ENCODE results near the gene MRTFB. TPM values are rescaled to one million over a fixed set of nuclear protein-coding genes. Genes with fewer than 3 reads are reported as not detected.
A peak's percentile ranks its signal among the peaks of the same experiment; 100 is the strongest.

Gene MRTFB
- total and polyA plus RNA-seq, 2 of the 13 experiments (the other 11 are each of a cell fraction or from before 2014, with no cell fraction given), result 11.4 to 14.0 TPM

DNA sequence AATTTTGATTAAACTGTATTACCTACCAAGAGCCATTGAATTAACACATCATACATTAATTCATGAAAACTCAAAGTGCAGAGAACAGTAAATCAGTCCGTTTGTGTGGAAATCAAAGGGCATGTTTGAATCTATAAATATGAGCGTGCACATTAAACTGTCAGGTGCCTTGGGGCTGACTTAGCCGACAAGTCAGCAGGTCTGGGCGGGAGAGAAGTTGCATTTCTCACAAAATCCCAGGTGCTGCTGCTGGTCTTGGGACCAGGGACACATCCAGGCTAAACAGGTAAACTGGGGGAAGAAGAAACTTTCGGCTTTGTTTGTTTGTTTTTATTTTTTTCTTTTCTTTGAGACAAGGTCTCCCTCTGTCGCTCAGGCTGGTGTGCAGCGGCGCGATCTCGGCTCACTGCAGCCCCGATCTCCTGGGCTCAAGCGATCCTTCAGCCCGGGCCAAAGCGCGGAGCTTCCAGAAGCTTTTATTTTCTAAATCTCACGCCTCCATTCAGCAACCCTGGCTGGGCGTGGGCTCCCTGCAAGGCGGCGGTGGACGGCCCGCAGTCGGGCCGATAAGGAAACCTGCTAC lies 213.9 kb downstream of the MRTFB start:
- in situ Hi-C loops (cut with HindIII; ENCODE audit: extremely low pct_ligation_motif_present, low pct_unique_long_range_greater_than_20kb) (loop anchor here (5.0 kb wide), 1 partner anchor 363 kb away; the partner anchor contains the start of gene ERCC4), intact Hi-C loops (cut with micrococcal nuclease; ENCODE audit: unreplicated experiment) (loop anchor here (2.0 to 10.0 kb wide), 4 partner anchors 16 to 362 kb away; partner anchors contain the start of gene MRTFB)
- 1% methylated on average over 23 of the region's 23 CpGs for WGBS (ENCODE audit: low lambda C conversion rate)
- POLR2A ChIA-PET, result interaction anchor here (0.7 to 2.5 kb wide), 15 partner anchors 11 to 365 kb away, joined by 3 to 16 read pairs (median 6); partner anchors contain the start of gene ERCC4
- BruUV-seq (replicated peaks), result no TSS peak
- FAIRE-seq (peak; percentile 69), ATAC-seq (peak; percentile 72), DNase-seq (ENCODE audit: low spot score) (peak; percentile 65)
- Histone ChIP-seq H3K4me3 (replicated peaks in 1 of 3; ENCODE audit: insufficient read depth in 1 of 3, low read depth in 2 of 3, low read length in 3 of 3) (peak overlapping the region; percentile 77 to 94 (median 89)), H3K4me2 (ENCODE audit: low read depth, low read length) (peak overlapping the region; percentile 84), H3K27me3 (ENCODE audit: control insufficient read depth in 1 of 2, insufficient read depth in 2 of 2, low read length in 2 of 2) (no peaks in the 10 kb centered on the region; a peak in 1 of 5 replicates), H3K9me3 (ENCODE audit: low read length) (peaks cover 15% of the 10 kb centered on the region), H3K27ac (ENCODE audit: extremely low read length, insufficient read depth, low read length) (peak overlapping the region; percentile 35), H3K36me3 (replicated peaks in 1 of 2; ENCODE audit: control insufficient read depth in 1 of 2, insufficient read depth in 2 of 2, low read length in 2 of 2) (no peaks in the 10 kb centered on the region), H3K79me2 (ENCODE audit: insufficient read depth, low read length) (no peaks in the 10 kb centered on the region), H4K20me1 (ENCODE audit: insufficient read depth, low read length) (no peaks in the 10 kb centered on the region), H2AFZ (ENCODE audit: low read length) (peak overlapping the region; percentile 33), H3K4me1 (ENCODE audit: insufficient read depth, low read length) (peaks cover 43% of the 10 kb centered on the region), H3K9ac (ENCODE audit: insufficient read depth, low read depth, low read length) (peak overlapping the region; percentile 59)
- CTCF ChIA-PET (ENCODE audit: low intra/inter-chr PET ratio, low total read pairs), result interaction anchor here (0.7 to 1.2 kb wide), 4 partner anchors 35 to 362 kb away, joined by 3 to 8 read pairs (median 3); no protein-coding TSS in a partner anchor
- TF ChIP-seq, protein P1, sequence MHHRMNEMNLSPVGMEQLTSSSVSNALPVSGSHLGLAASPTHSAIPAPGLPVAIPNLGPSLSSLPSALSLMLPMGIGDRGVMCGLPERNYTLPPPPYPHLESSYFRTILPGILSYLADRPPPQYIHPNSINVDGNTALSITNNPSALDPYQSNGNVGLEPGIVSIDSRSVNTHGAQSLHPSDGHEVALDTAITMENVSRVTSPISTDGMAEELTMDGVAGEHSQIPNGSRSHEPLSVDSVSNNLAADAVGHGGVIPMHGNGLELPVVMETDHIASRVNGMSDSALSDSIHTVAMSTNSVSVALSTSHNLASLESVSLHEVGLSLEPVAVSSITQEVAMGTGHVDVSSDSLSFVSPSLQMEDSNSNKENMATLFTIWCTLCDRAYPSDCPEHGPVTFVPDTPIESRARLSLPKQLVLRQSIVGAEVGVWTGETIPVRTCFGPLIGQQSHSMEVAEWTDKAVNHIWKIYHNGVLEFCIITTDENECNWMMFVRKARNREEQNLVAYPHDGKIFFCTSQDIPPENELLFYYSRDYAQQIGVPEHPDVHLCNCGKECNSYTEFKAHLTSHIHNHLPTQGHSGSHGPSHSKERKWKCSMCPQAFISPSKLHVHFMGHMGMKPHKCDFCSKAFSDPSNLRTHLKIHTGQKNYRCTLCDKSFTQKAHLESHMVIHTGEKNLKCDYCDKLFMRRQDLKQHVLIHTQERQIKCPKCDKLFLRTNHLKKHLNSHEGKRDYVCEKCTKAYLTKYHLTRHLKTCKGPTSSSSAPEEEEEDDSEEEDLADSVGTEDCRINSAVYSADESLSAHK (CRISPR knock-in tag; IDR thresholded peaks at IDR 0.05; ENCODE audit: borderline replicate concordance), result 0 out of 2 replicates have a peak, but pooled peaks have one; percentile 14
- no peak for TF ChIP-seq ZNF660 (CRISPR knock-in tag; IDR thresholded peaks at IDR 0.05; ENCODE audit: borderline replicate concordance, low read depth)
- TF ChIP-seq FOSL2 (CRISPR knock-in tag; IDR thresholded peaks at IDR 0.05), result peak; percentile 40; the same call in 1 of the 2 replicates
- TF ChIP-seq TCF12 (IDR thresholded peaks at IDR 0.05), result no peak
- TF ChIP-seq TCF12 (CRISPR knock-in tag; IDR thresholded peaks at IDR 0.05), result no peak
- no peak for TF ChIP-seq SMAD9 (CRISPR knock-in tag; IDR thresholded peaks at IDR 0.05)
- TF ChIP-seq, protein P2, sequence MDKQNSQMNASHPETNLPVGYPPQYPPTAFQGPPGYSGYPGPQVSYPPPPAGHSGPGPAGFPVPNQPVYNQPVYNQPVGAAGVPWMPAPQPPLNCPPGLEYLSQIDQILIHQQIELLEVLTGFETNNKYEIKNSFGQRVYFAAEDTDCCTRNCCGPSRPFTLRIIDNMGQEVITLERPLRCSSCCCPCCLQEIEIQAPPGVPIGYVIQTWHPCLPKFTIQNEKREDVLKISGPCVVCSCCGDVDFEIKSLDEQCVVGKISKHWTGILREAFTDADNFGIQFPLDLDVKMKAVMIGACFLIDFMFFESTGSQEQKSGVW (CRISPR knock-in tag; IDR thresholded peaks at IDR 0.05; ENCODE audit: borderline replicate concordance), result no peak
- TF ChIP-seq ZMYM4 (CRISPR knock-in tag; IDR thresholded peaks at IDR 0.05), result no peak
- TF ChIP-seq PTBP1 (IDR thresholded peaks at IDR 0.05; ENCODE audit: low read depth, low read length, poor library complexity, severe bottlenecking), result no peak
- no peak for TF ChIP-seq RFXAP (CRISPR knock-in tag; IDR thresholded peaks at IDR 0.05; ENCODE audit: borderline replicate concordance)
- peak; percentile 56; the same call in 1 of the 2 replicates for TF ChIP-seq ZNF891 (CRISPR knock-in tag; IDR thresholded peaks at IDR 0.05)
- TF ChIP-seq ZNF7 (CRISPR knock-in tag; IDR thresholded peaks at IDR 0.05), result peak; percentile 91
- TF ChIP-seq, protein P3, sequence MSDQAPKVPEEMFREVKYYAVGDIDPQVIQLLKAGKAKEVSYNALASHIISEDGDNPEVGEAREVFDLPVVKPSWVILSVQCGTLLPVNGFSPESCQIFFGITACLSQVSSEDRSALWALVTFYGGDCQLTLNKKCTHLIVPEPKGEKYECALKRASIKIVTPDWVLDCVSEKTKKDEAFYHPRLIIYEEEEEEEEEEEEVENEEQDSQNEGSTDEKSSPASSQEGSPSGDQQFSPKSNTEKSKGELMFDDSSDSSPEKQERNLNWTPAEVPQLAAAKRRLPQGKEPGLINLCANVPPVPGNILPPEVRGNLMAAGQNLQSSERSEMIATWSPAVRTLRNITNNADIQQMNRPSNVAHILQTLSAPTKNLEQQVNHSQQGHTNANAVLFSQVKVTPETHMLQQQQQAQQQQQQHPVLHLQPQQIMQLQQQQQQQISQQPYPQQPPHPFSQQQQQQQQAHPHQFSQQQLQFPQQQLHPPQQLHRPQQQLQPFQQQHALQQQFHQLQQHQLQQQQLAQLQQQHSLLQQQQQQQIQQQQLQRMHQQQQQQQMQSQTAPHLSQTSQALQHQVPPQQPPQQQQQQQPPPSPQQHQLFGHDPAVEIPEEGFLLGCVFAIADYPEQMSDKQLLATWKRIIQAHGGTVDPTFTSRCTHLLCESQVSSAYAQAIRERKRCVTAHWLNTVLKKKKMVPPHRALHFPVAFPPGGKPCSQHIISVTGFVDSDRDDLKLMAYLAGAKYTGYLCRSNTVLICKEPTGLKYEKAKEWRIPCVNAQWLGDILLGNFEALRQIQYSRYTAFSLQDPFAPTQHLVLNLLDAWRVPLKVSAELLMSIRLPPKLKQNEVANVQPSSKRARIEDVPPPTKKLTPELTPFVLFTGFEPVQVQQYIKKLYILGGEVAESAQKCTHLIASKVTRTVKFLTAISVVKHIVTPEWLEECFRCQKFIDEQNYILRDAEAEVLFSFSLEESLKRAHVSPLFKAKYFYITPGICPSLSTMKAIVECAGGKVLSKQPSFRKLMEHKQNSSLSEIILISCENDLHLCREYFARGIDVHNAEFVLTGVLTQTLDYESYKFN (CRISPR knock-in tag; conservative IDR thresholded peaks at IDR 0.05), result no peak
- TF ChIP-seq SMC3 (IDR thresholded peaks at IDR 0.05; ENCODE audit: low read length), result 0 out of 2 replicates have a peak, but pooled peaks have one; percentile 3
- TF ChIP-seq, protein P4, sequence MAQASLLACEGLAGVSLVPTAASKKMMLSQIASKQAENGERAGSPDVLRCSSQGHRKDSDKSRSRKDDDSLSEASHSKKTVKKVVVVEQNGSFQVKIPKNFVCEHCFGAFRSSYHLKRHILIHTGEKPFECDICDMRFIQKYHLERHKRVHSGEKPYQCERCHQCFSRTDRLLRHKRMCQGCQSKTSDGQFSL (CRISPR knock-in tag; IDR thresholded peaks at IDR 0.05), result no peak
- TF ChIP-seq ZNF337 (CRISPR knock-in tag; IDR thresholded peaks at IDR 0.05; ENCODE audit: borderline replicate concordance, low read depth), result no peak

All from HepG2 (cell line).